GM12878 (cell line): ENCODE measurements around the gene VIT. TPM values are rescaled to one million over a fixed set of nuclear protein-coding genes. Genes with fewer than 3 reads are reported as not detected.

Experiments
- ATAC-seq: fragments of 200-7000 bp; cut with Tn5 transposase; 3 replicates; pipeline ENCODE4 v1.9.1; 2020; ENCODE audit warnings: mild to moderate bottlenecking, moderate library complexity
- BruUV-seq: library from RNA; stranded (reverse); fragments of 400-500 nt; replicated peaks from 2 replicates; lab custom pipeline; 2021; lab: Mats Ljungman, UMichigan
- CTCF ChIA-PET: fragments of 300-600 bp; sonication (Branson Sonifier 250); formaldehyde crosslinking; extraction: SDS; loops from one replicate; lab custom pipeline; 2021; ENCODE audit warnings: inconsistent platforms; lab: Yijun Ruan, JAX
- POLR2A ChIA-PET: fragments of 350-600 bp; formaldehyde crosslinking; extraction: SDS; loops from one replicate; lab custom pipeline; 2021; ENCODE audit warnings: inconsistent platforms; lab: Charles Lee
- RAD21 ChIA-PET: fragments of 300-600 bp; sonication (Branson Sonifier 250); formaldehyde crosslinking; loops from one replicate; lab custom pipeline; 2023; ENCODE audit warnings: antibody characterized with exemption; ENCODE audit not compliant: unreplicated experiment; lab: Charles Lee
- SMC1A ChIA-PET: fragments of 300-600 bp; sonication (Branson Sonifier 250); formaldehyde crosslinking; loops from one replicate; lab custom pipeline; 2023; ENCODE audit not compliant: unreplicated experiment, uncharacterized antibody; lab: Charles Lee
- DNase-seq: peaks from one replicate; pipeline ENCODE4 v3.0.0-alpha.2; 2011; ENCODE audit warnings: low read depth, low spot score
- FAIRE-seq: peaks from 3 replicates; lab custom pipeline; 2011; peaks lifted over from hg19 to GRCh38; lab: Jason Lieb, UNC
- H2AFZ ChIP-seq: 2 replicates; pipeline ENCODE4 v1.6.0; 2011; ENCODE audit warnings: low read depth, low read length, control low read depth; ENCODE audit not compliant: control insufficient read depth
- H3K27ac ChIP-seq: 2 replicates; pipeline ENCODE4 v1.5.1; 2011; ENCODE audit warnings: control low read depth; ENCODE audit not compliant: control insufficient read depth, insufficient read depth
- H3K27me3 ChIP-seq, 2 experiments: replicated peaks in 1 of 2; 2 replicates each; pipeline versions ENCODE4 v1.6.0 to v1.6.1; 2011; ENCODE audit warnings: low read length in 1 of 2; ENCODE audit not compliant: control insufficient read depth in 2 of 2, insufficient read depth in 2 of 2
- H3K36me3 ChIP-seq, 2 experiments: 2 replicates each; pipeline ENCODE4 v1.5.1; 2011; ENCODE audit warnings: low read length in 1 of 2; ENCODE audit not compliant: control insufficient read depth in 2 of 2, insufficient read depth in 2 of 2
- H3K4me1 ChIP-seq: 2 replicates; pipeline ENCODE4 v1.6.1; 2011; ENCODE audit warnings: mild to moderate bottlenecking, low read length, moderate library complexity, mixed read lengths; ENCODE audit not compliant: control insufficient read depth, insufficient read depth
- H3K4me2 ChIP-seq: 2 replicates; pipeline ENCODE4 v1.6.0; 2011; ENCODE audit warnings: control low read depth; ENCODE audit not compliant: control insufficient read depth, insufficient read depth
- H3K4me3 ChIP-seq: fragments of 200-600 bp; sonication (generic); 2 replicates; pipeline ENCODE4 v1.5.1; 2016
- H3K79me2 ChIP-seq: 2 replicates; pipeline ENCODE4 v1.6.0; 2011; ENCODE audit warnings: low read length; ENCODE audit not compliant: control insufficient read depth, insufficient read depth
- H3K9ac ChIP-seq: 2 replicates; pipeline ENCODE4 v1.8.0; 2011; ENCODE audit warnings: low read length, control low read depth, mixed read lengths; ENCODE audit not compliant: control insufficient read depth, insufficient read depth
- H3K9me3 ChIP-seq: replicated peaks from 3 replicates; pipeline ENCODE4 v1.5.1; 2011; ENCODE audit warnings: mild to moderate bottlenecking, low read length; ENCODE audit not compliant: control insufficient read depth, insufficient read depth
- H4K20me1 ChIP-seq: 2 replicates; pipeline ENCODE4 v1.6.0; 2011; ENCODE audit not compliant: control insufficient read depth, insufficient read depth
- DPF2 ChIP-seq: fragments of 450-650 bp; IDR thresholded peaks from 2 replicates; pipeline ENCODE4 v1.6.1; 2017; ENCODE audit warnings: mild to moderate bottlenecking
- EZH2 ChIP-seq: IDR thresholded peaks from 2 replicates; pipeline ENCODE4 v1.6.1; 2012; ENCODE audit warnings: low read depth, mild to moderate bottlenecking, control low read depth, inconsistent platforms, low read length, borderline replicate concordance; ENCODE audit not compliant: control insufficient read depth
- MTA2 ChIP-seq: fragments of 450-650 bp; IDR thresholded peaks from 2 replicates; pipeline ENCODE4 v1.6.1; 2016; ENCODE audit warnings: low read depth, mild to moderate bottlenecking, moderate library complexity
- NR2F1 ChIP-seq: fragments of 450-650 bp; conservative IDR thresholded peaks from 2 replicates; pipeline ENCODE4 v1.6.1; 2017; ENCODE audit warnings: mild to moderate bottlenecking
- SP1 ChIP-seq: IDR thresholded peaks from one replicate; pipeline ENCODE4 v1.6.1; 2011; ENCODE audit warnings: low read depth, low read length
- SPI1 ChIP-seq: IDR thresholded peaks from 2 replicates; pipeline ENCODE4 v1.6.1; 2011; ENCODE audit warnings: low read depth, mild to moderate bottlenecking, low read length, moderate library complexity, borderline replicate concordance; ENCODE audit not compliant: insufficient read depth
- WGBS: methylation state at CpG from one replicate; pipeline ENCODE4 v1.1.6; 2016; ENCODE audit warnings: low lambda C conversion rate; ENCODE audit not compliant: insufficient replicate concordance, insufficient coverage; ENCODE audit errors: missing lambda C conversion rate; 5-methylcytosine and 5-hydroxymethylcytosine counted together
- in situ Hi-C: fragments of 300-500 bp; cut with MboI; formaldehyde crosslinking; loops from 9 replicates; pipeline ENCODE4 v1.14.3; 2018; ENCODE audit warnings: mixed read lengths
- intact Hi-C: fragments of 100-400 bp; cut with micrococcal nuclease; formaldehyde crosslinking; loops from one replicate; pipeline ENCODE4 v1.14.2; 2022; ENCODE audit not compliant: unreplicated experiment
- polyA plus RNA-seq, 11 experiments: library from polyadenylated mRNA; depleted of rRNA in 4 of 11; unstranded in 6 of 11; stranded (reverse) in 5 of 11; fragments of >200 nt; fragmentation: Nextera tagmentation in 4 of 11; fragmentation: Illumina TruSeq in 1 of 11; extraction: Ambion mirVana in 4 of 11; extraction: Trizol in 1 of 11; gene quantifications; 1 replicate in 1 of 11; 2 replicates in 10 of 11; pipeline versions ENCODE4 v1.2.1 to v1.2.3, GENCODE V29; 2011 to 2016; ENCODE audit warnings: inconsistent platforms in 2 of 11, missing spikeins in 2 of 11, low read depth in 1 of 11
- total RNA-seq, 4 experiments: library from RNA; depleted of rRNA in 3 of 4; stranded (reverse); fragments of >200 nt in 3 of 4; fragmentation: Illumina TruSeq in 1 of 4; extraction: Trizol in 1 of 4; gene quantifications; 2 replicates each; pipeline versions ENCODE4 v1.2.1 to v1.2.3, GENCODE V29; 2013 to 2021
- TF ChIP-seq, protein P1 (sequence below): fragments of 450-650 bp; IDR thresholded peaks from 2 replicates; pipeline ENCODE4 v1.6.1; 2017; ENCODE audit warnings: mild to moderate bottlenecking, moderate library complexity

Gene VIT
- total and polyA plus RNA-seq, 10 of the 15 experiments (the other 5 are each of a cell fraction or from before 2014, with no cell fraction given): 0.05 to 0.14 TPM; not detected in 8

DNA sequence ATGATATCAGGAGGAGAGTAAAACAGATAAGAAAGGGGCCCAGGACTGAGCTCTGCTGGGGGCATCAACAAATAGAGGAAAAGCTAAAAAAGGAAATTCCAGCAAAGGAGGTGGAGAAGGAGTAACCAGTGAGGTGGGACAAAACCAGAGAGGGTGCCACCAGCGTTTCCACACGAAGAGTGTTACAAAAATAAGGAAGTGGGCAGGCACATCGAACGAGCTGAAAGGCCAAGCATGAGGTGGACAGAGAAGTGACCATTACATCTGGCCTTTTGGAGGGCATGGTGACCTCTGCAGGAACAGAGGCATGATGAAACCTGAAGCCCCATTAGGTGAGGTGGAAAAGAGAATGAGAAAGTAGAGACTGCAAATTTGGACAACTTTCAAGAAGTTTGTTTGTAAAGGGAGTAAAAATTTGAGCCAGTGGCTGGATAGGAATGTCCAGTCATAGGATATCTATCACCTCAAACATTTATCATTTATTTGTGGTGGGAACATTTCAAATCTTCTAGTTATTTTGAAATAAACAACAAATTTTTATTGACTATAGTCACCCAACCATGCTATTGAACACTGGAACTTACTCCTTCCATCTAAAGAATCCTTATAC, 18.4 kb upstream of the VIT start:
- no TSS peak for BruUV-seq
- no peak for ATAC-seq
- no peaks in the 10 kb centered on the region for H3K79me2 ChIP-seq
- TF ChIP-seq SPI1: peak; percentile 26; the same call in 1 of the 2 replicates
- TF ChIP-seq EZH2: no peak
- no peak for TF ChIP-seq SP1
- no peak for TF ChIP-seq MTA2
- TF ChIP-seq, protein P1, sequence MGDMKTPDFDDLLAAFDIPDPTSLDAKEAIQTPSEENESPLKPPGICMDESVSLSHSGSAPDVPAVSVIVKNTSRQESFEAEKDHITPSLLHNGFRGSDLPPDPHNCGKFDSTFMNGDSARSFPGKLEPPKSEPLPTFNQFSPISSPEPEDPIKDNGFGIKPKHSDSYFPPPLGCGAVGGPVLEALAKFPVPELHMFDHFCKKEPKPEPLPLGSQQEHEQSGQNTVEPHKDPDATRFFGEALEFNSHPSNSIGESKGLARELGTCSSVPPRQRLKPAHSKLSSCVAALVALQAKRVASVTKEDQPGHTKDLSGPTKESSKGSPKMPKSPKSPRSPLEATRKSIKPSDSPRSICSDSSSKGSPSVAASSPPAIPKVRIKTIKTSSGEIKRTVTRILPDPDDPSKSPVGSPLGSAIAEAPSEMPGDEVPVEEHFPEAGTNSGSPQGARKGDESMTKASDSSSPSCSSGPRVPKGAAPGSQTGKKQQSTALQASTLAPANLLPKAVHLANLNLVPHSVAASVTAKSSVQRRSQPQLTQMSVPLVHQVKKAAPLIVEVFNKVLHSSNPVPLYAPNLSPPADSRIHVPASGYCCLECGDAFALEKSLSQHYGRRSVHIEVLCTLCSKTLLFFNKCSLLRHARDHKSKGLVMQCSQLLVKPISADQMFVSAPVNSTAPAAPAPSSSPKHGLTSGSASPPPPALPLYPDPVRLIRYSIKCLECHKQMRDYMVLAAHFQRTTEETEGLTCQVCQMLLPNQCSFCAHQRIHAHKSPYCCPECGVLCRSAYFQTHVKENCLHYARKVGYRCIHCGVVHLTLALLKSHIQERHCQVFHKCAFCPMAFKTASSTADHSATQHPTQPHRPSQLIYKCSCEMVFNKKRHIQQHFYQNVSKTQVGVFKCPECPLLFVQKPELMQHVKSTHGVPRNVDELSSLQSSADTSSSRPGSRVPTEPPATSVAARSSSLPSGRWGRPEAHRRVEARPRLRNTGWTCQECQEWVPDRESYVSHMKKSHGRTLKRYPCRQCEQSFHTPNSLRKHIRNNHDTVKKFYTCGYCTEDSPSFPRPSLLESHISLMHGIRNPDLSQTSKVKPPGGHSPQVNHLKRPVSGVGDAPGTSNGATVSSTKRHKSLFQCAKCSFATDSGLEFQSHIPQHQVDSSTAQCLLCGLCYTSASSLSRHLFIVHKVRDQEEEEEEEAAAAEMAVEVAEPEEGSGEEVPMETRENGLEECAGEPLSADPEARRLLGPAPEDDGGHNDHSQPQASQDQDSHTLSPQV: no peak
- no peak for TF ChIP-seq NR2F1
- TF ChIP-seq DPF2: no peak
- no peak for FAIRE-seq
- H3K9me3 ChIP-seq: no peaks in the 10 kb centered on the region; the same call in 2 of the 3 replicates
- H3K36me3 ChIP-seq: no peaks in the 10 kb centered on the region
- no peak overlapping the region for H2AFZ ChIP-seq
- ChIA-PET RAD21 (no interaction called here), POLR2A (no interaction called here), CTCF (interaction anchor here (1.0 kb wide), 1 partner anchor 10 kb away, joined by 4 read pairs; no protein-coding TSS in a partner anchor), SMC1A (no interaction called here)
- H3K4me1 ChIP-seq: no peaks in the 10 kb centered on the region
- no peak overlapping the region for H3K4me3 ChIP-seq
- 2% methylated on average over 4 of the region's 4 CpGs for WGBS
- no peak for DNase-seq
- H3K27ac ChIP-seq: no peak overlapping the region
- no peaks in the 10 kb centered on the region for H4K20me1 ChIP-seq
- H3K4me2 ChIP-seq: no peak overlapping the region
- H3K9ac ChIP-seq: no peak overlapping the region
- intact Hi-C loops: no loop called here
- in situ Hi-C loops: no loop called here
- no peaks in the 10 kb centered on the region for H3K27me3 ChIP-seq
